GM19397 (cell line): ENCODE results near the gene MAGEA8.
"Not testable (repeated sequence)": the region's sequence is repeated elsewhere in the genome, so short reads cannot be mapped to it uniquely, and the experiment has no call there.

ENCODE experiments used
- ATAC-seq: cut with Tn5 transposase; IDR thresholded peaks from one replicate; pipeline ENCODE4 v1.9.1; 2021; ENCODE audit warnings: mild to moderate bottlenecking, moderate library complexity; ENCODE audit not compliant: unreplicated experiment

MAGEA8 gene

DNA sequence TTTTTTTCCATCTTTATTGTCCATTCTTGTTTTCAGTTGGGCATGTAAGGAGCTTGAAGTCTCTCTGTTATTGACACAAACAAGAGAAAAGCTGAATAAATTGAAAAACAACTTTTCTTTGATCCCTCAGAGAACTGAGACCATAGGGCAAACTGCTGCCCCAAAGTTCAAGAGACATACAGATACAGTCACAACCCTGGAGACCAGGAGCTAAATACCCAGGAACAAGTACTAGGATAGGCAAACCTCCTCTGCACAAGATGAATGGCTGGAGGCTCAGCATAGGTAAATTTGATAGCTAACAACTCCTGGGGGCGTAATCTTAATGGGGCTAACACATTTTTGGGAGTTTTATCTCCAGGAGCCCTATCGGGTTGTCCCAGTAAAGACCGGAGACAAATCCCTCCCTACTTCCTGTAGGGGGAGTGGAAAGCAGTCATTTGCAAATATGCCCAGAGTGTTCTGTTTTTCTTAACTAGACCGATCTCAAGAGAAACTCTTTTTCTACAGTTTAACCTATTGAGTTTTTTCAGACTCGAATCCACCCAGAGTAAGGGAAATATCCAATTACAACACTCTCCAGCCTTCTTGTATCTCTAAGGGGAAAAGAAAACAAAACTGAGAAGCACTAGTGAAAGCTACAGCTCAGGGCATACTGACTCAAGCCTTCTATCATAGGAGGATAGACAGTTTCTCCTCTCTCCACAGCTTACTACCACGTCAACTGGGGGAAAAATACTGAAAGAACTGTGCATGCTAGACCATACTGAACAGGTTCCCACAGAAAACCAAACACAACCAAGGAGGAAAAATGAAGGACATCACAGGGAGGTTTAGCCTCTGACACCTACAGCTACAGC is 23.1 kb downstream of the MAGEA8 start:
- ATAC-seq: peak; percentile 75

- ATAC-seq: no peak
Observed at GRCh38 chrX:149908308-149908707, 27.3 kb downstream of the MAGEA8 start.

DNA sequence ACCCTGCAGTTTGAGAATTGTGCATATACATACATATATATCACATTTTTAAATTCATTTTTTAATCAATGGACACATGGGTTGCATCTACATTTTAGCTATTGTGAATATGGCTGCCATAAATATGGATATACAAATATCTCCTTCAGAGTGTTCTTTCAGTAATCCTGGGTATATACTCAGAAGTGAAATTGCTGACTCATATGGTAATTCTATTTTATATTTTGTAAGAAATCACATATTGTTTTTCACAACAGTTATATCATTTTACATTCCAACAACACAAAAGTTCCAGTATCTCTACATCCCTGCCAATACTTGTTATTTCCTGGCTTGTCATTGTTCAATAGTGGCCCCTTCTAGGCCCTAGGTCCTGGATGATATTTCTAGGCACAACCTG is 27.7 kb downstream of the MAGEA8 start:
- ATAC-seq: no peak

DNA sequence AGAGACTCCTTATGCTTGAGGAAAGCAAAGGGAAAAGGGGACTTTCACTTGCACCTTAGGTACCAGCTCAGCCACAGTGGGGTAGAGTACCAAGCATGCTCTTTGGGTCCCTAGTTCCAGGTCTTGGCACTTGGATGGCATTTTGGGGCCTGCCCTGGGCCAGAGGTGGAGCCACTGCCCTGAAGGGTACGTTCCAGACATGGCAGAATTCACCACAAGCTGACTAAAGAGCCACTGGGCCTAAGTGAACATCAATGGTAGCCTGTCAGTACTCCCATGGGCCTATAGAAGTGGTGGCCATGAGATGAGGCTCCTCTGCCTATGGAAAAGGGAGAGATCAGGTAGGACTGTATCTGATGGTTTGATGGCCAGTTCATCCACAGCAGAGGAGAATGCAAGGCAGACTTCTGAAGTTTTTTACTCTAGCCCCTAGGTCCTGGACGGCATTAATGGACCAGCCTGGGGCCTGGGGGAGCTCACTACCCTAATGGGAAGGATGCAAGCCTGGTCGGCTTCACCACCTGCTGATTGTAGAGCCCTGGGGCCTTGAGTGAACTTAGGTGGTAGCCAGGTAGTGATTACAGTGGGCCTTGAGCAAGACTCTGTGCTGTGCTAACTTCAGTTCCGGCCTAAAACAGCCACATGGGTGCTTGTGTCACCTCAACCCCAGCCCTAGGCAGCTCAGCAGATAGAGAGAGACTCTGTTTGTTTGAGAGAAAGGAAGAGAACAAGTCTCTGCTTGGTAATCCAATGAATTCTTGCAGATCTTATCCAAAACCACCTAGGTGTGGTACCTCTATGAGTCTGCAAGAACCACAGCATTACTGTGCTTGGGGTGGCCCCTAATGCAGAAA is 28.6 kb downstream of the MAGEA8 start:
- ATAC-seq: no peak

DNA sequence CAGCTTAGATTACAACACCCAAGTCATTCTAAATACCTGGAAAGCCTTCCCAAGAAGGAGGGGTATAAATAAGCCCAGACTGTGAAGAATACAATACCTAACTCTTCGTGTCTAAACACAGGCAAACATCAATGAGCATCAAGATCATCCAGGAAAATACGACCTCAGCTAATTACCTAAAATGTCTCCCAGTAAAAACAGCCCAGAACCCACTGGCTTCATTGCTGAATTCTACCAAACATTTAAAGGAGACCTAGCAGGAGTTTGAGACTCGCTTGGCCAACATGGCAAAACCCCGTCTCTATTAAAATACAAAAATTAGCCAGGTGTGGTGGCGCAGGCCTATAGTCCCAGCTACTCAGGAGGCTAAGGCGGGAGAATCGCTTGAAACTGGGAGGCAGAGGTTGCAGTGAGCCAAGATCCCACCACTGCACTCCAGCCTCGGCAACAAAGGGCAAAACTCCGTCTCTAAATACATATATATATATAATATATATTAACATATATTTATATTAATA is 29.3 kb downstream of the MAGEA8 start:
- no peak for ATAC-seq

- ATAC-seq: peak; percentile 89
Observed at GRCh38 chrX:149916745-149917392, 35.9 kb downstream of the MAGEA8 start.

DNA sequence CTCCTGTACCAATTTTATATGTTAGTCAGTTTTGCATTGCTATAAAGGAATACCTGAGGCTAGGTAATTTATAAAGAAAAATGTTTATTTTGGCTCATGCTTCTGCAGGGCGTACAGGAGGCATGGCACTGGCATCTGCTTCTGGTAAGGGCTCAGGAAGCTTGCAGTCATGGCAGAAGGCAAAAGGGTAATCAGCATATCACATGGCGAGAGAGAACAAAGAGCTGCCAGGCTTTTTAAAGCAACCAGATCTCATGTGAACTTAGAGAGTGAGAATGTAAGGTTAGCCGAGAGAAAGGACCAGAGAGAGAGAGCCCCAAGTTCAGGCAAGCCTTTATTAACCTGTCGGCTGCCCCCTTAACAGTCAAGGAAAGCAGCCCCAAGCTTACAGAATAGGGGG is 42.9 kb downstream of the MAGEA8 start:
- not testable (repeated sequence) for ATAC-seq

GRCh38 chrX:149924434-149924833 is 43.5 kb downstream of the MAGEA8 start:
- ATAC-seq: not testable (repeated sequence)

DNA sequence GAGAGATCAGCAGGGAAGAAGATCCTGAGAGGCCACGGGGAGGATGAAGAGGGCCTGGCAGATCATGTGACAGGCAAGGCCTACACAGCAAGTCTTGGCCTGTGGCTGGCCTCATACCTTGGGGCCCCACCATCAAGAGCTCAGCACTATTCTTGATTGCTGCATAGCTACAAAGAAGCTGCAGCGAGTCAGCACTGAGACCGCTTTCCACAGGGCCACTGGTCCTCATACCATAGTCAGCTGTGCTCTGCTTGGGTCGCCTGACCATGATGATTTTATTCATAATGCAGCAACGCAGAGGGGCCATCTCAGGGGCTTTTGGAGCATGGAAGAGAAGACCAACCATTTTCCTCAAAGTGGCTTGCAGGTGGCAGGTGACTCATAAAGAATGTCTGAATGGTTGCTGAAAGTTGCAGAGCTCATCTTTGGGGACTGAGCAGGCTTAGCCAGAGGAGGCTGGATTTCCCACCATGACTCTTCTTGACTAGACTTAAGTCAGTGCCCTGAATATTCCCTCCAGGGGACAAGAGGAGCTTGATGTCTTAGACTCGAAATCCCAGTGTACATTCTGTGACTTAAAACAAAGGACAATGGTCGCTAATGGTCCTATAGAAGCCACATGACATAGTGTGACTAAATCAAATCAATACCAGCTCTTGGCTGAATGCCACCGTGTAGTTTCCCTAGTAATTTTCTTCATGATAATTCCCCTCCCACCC is 46.4 kb downstream of the MAGEA8 start:
- ATAC-seq: not testable (repeated sequence)

DNA sequence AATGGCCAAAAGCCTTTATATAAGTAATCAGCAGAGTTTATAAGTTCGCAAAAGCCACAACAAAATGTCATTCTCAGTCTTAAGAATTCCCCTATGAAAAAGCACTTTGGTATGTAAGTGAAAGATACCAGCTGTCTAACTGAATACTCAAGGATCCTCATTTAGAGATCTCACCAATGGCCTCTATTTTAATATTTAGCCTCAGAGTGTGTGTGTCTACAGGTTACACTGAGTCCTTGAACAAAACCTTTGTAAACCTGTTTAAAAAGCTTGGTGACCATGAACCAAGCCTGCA is 46.9 kb downstream of the MAGEA8 start:
- ATAC-seq: not testable (repeated sequence)

DNA sequence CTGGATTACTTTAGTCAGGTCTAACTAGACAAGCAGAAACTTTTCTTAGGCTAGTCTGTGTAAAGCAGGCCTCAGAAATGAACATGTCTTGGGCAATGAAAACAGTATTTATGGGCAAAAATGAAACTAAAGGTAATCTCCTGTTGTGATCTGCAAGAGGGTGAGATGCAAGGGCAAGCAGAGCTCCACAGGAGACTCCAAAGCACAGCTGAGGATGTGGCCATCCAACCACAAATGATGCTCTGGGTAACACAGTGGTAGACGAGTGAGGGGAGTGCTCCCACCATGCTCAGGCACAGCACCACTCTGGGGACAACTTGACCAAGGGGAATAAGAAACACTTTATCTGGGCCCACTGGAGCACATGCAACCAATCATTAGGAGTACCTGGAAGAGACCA is 47.7 kb downstream of the MAGEA8 start:
- ATAC-seq: not testable (repeated sequence)

GRCh38 chrX:149929400-149929799 is 48.4 kb downstream of the MAGEA8 start, which contains the start of gene HSFX4:
Gene HSFX4, plus strand, starts transcription at chrX:149929573. Its CDS starts 72 bp downstream, at chrX:149929645.
- ATAC-seq: not testable (repeated sequence)

GRCh38 chrX:149931355-149931754 is 50.4 kb downstream of the MAGEA8 start:
- not testable (repeated sequence) for ATAC-seq

DNA sequence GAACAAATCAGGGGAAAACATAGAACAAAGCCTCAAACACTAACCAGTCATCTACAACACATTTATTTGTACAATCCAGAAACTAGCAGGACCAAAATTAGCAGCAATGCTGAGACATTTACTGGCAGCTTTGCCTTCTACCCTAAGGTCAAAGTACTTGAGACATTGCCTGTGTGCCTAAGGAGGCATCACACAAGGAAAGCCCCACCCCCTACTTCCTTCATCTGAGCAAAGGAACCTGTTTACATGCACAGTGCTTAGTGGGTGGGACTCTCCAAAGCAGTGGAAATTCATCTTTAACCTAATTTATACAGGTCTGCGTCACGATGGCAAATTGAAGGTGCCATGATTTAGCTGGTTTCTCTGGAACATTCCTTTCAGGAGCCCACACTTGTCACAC is 51.2 kb downstream of the MAGEA8 start:
- ATAC-seq: not testable (repeated sequence)

DNA sequence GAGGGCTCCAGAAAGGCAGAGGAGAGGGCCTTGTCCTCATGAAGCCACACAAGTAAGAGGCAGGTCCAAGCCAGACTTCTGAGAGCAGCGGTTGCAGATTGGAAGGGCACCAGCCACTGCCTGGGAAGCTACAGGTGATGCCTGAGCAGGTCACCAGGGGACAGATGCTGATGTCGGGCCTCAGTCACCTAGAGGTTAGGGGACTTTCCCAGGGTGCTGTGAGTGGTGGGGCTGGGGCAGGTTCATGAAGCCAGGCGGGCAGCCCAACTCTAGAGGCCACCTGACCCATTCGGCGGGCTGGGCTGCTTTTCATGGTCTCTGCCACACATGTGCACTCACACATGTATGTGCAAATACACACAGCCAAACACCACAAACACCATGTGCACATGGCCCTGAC is 52.0 kb downstream of the MAGEA8 start:
- not testable (repeated sequence) for ATAC-seq

DNA sequence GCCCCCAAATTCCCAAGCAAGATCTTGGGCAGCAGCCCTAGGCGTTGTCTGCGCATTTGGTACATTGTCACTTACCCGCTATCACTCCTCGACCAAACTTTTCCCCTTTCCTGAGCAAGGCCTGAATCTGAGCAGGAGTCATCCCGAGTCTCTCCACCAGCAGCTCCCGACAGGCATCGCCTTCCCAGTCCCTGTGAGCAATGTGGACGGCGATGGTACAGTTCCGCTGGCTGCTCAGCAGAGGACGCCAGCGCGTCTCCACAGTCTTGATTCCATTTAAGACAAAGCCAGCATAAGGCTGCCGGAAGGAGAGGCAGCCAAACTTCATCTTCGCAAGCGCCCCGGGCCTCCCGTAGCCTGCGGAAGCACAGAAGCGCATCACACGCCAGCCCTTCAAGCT is 52.6 kb downstream of the MAGEA8 start:
- ATAC-seq: not testable (repeated sequence)
